ENCODE data around the gene MEGF8.

Gene MEGF8

GRCh38 chr19:42376177-42376555, 50.7 kb downstream of the MEGF8 start:
- no peak for DNase-seq

DNA sequence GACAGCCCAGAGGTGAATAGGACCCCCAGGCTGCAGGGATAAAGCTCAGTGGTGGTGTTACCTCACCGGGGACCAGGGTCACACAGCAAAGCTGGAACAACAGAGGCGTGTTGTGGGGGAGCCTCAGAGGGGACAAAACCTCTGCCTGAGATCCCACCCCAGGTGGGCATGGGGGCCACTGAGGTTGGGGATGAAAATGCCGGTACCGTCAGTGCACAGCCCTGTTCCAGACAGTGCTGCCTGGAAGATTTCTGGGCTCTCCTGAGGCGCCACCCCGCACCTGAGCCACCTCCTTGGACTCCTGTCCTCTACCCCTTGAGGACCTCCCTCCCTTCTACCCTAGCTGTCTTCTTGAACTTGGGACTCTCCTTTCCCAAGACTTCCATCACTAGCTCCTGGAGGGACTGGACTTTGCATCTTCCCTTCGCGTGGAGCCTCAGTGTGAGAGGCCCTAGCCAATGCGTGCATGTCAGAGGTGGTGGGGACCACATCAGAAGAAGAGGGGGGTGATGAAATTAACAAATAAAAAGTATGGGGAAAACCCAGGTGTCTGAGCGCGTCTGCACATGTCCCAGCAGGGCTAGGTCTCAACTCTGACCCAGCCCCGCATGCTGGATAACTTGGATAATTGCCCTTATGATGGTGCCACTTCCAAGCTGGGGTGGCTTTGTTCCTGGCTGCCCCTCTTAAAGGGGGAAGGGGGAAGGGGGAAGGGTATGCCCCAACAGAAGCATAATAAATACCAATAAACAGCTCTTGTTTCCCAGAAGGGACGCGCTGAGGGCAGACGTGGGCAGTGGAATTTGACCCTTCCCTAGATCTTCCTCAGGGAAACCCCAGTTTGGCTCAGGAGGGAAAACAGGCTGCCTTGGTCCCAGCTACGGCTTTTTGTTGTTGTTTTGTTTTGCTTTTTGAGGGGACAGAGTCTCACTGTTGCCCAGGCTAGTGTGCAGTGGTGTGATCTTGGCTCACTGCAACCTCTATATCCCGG, 53.1 kb downstream of the MEGF8 start:
- no peak for DNase-seq

- peak in 2 of 56 donors; percentile 5 to 16 for DNase-seq
These were observed 54.7 kb downstream of the MEGF8 start for GRCh38 chr19:42380155-42380554.

GRCh38 chr19:42386974-42387707, 61.7 kb downstream of the MEGF8 start:
- DNase-seq: peak in 29 of 56 donors; percentile 2 to 64 (median 32)

DNA sequence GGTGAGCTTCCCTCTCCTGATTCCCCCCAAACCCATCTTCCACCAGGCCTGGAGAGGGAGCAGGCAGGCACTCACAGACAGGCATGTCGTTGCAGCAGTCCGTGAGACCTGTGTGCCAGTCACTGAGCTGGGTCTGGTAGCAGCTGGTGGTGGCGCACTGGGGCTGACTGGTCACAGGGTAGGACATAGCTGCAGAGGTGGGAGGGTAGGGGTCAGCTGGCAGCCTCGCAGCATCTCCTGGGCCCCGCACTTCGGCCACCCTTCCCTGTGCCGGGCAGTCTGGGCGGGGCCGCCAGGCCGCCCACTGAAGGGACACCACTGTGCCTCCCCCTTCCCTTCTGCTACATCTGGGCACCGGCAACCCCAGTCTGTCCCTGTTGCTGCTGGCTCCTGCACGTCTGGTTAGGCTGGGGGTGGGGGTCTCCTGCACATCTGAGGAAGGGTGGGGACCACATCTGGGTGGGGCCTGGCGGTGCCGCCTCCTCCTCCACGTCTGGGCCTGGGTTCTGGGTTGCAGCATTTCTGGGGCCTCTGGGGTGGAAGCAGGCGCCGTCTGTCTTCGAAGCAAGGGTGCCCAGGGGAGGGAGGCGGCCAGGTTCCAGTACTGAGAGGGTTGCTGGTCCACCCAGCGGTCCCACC, 63.5 kb downstream of the MEGF8 start:
- no peak for DNase-seq

GRCh38 chr19:42389899-42390298, 64.5 kb downstream of the MEGF8 start, which contains the start of gene CNFN:
Gene CNFN (minus strand): TSS chr19:42390297. CDS start chr19:42389037, 1,260 bp downstream.
- no peak for DNase-seq

GRCh38 chr19:42392165-42392564, 66.7 kb downstream of the MEGF8 start:
- DNase-seq: no peak

DNA sequence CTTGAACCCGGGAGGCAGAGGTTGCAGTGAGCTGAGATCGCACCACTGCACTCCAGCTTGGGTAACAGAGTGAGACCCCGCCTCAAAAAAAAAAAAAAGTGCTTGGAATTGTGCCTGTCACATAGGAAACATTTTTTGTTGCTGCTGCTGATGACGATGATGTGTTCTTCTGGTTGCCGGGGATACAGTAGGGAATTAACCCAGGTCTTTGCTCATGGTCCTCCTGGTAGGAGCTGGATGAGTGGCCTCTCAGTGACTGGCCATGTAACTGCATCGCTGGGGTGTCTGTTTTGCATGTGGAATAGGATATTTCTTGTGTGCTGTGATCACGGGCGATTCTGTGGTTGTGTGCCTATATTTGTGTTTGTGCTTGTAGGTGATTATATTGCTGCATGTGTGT, 69.3 kb downstream of the MEGF8 start:
- DNase-seq: no peak

DNA sequence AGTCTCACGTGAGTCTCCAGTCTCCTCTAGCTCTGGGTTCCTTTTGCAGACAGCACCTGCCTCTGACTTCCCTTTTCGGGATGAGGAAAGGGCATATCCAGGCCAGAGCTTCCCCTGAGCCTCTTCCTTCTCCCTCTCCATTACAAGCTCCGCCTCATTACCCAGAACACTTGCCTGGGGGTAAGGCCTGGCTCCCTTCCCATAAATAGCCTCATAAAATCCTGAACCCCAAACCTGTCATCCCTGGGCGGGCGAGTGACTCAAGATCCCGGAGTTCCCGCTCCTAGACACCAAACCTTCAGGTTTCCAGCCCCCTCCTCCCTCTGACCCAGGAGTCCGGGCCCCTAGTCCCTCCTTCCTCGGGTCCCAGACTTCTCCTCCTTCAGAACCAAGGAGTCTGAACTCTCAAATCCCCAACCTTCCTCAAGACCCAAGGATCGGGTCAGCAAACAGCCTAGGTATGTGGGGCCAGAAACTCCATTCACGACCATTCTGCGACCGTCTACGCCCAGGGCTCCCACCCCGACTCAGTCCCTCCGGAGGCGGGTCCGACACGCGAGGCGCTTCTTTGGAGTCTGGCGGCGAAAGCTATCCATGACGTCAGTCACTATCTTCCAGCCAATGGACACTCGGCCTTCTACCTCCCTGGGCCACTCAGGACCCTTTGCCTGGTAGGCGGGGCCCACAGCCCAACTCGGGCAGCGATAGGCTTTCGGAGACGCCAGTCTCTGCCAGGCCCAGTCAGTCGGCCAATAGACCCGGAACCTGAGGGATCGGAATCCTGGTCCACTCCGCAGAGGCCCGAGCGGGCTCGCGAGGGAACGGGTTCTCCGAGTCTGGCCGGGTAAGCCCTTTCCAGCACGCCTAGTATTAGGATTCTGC, 71.2 kb downstream of the MEGF8 start:
- peak; percentile 84 to 99 (median 97) for DNase-seq

DNA sequence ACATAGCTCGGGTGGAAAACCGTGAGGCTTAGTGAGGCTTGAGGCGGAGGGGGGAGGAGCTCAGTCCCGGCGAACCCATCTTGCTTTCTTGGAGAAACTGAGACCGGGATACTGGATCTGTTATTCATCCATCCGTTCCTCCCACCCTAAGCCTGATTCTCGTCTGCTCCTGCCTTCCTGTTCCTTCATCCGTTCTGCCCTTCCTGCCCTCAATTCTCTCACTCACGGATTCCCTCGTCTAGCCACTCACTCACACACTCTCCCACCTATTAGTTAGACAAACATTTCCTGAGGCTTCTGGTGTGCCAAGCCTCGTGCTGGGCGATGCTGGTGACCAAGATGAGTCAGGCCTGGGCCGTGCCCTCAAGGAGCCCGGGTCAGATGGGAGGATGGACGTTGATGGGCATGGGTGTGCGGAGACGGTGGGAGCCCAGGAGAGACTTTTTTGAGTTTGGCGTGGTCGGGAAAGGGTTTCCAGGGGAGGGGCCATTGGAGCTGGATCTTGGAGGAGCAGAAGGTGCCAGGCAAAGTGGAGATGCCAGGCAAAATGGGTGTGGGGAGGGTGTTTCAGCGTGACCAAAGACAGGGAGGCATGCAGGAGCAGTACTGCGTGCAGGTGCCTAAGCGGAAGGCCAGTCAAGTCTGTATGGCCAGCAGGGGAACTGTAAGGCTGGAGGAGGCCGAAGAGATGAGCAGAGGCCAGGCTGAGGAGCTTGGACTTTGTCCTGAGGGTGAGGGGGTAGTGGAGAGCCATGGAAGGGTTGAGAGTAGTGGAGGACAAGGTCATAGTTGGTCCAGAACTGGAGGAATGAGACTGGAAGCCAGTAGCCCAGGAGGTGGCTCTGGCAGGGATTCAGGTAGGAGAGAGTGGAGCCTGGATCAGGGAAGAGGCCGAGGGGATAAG, 72.1 kb downstream of the MEGF8 start:
- DNase-seq: peak in 2 of 56 donors; percentile 28 to 52

GRCh38 chr19:42400404-42400803, 75.0 kb downstream of the MEGF8 start:
- no peak for DNase-seq

DNA sequence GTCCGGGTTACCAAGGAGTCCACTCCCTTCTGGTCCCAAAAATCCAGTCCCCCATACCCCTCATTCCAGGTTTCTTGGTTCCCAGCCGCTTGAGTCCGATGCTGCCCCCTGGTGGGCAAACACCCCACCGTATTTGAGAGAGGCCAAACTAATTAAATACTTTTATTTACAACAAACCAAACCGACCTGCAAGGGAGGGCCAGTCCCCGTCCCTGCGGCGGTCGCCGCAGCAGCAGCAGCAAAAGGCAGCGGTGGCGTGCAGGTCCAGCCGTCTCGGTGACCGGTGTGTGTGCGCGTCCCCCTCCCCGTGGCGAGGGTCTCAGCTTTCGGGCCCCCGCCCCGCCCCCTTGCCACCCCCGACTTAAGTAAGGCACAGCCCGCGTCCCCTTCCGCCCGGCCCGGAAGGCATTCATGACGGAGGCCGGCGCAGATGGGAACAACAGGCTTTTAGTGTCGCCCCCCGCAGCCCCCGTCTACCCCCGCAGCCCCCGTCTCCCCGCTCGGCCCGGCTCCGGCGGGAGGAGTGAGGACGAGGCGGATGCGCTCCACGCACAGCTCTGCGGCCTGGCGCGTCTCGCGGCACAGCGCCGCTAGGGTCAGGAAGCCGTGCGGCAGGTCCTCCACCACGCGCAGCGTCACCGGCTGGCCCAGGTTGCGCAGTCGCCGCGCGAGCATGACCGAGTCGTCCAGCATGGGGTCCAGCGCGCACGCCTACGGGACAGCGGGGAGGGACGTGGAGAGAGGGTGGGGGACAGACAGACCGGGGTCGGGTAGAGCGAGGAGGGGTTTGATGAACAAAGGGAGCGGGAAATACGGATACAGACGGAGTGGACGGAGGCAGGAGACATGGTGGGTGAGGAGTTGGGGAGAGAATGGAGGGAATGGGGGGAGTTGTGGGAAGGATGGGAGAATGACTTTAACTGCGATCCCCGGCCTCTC, 76.2 kb downstream of the MEGF8 start:
- peak in 50 of 56 donors; percentile 15 to 89 (median 62) for DNase-seq

- peak in 3 of 56 donors; percentile 15 to 24 (median 15) for DNase-seq
These were observed 77.1 kb downstream of the MEGF8 start for GRCh38 chr19:42402376-42403116.

- DNase-seq: no peak
These were observed 78.2 kb downstream of the MEGF8 start for GRCh38 chr19:42403586-42403985.

GRCh38 chr19:42406111-42406510, 80.7 kb downstream of the MEGF8 start:
- no peak for DNase-seq

- DNase-seq: no peak
These were observed 81.8 kb downstream of the MEGF8 start for GRCh38 chr19:42407085-42407815.

DNA sequence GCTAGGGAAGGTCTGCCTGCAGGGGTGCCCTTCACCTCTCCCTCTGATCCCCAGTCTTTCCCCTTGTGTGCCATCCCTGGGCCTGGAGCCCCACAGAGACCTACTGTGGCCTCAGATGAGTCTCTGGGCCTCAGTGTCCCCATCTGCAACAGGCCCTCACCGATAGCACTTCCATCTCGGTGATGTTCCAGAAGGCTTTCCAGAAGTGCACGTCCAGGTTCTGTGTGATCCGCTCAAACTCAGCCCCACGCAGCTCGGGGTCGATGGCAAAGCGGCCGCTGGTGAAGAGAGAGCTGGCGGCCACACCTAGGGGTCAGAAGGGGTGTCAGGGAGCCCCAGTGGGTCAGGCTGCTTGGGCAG, 82.4 kb downstream of the MEGF8 start:
- no peak for DNase-seq
